Measurements from ENCODE around the gene TMEM52B.
"Not testable (repeated sequence)": the region's sequence is repeated elsewhere in the genome, so short reads cannot be mapped to it uniquely, and the experiment has no call there.

TMEM52B gene

DNA sequence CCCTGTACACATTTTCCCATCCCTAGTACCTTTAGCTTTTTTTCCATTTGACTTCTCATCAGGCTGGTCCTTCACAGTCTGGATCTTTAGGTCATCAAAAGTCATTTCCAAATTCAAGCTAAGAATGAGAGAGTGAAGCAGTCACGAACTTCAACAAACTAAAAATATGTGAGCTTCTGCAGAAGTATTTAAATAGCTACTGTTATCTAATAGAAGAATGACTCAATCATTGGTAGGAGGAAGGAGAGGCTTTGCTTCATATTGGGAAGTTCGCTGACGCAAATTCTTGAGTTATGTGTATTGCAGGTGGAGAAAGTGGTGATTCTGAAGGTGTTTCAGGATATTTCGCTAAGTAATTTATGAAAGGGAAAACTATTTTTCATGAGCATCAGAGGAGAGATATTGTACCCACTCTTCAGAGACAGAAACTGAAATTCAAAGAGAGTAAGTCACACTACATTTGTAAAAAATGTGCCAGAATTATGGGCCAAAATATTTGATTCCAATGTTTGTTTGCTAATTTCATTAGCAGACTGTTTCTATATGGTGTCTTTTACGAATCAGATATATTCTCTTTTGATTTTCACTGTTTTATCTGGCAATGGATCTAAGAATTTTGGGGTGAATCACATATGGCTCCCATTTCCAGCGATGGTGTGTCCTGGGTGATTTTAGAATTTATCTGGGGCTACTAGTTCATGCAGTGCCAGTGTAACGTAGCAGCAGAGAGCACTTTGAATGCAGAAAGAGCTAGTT, 6.7 kb upstream of the TMEM52B start, which contains the start of gene OLR1:
Gene OLR1, minus strand, starts transcription at position 160 of the 756 bp plus-strand sequence. Its CDS starts 55 bp downstream, at position 105.
- no peak for DNase-seq (ENCODE audit: low read depth)

DNA sequence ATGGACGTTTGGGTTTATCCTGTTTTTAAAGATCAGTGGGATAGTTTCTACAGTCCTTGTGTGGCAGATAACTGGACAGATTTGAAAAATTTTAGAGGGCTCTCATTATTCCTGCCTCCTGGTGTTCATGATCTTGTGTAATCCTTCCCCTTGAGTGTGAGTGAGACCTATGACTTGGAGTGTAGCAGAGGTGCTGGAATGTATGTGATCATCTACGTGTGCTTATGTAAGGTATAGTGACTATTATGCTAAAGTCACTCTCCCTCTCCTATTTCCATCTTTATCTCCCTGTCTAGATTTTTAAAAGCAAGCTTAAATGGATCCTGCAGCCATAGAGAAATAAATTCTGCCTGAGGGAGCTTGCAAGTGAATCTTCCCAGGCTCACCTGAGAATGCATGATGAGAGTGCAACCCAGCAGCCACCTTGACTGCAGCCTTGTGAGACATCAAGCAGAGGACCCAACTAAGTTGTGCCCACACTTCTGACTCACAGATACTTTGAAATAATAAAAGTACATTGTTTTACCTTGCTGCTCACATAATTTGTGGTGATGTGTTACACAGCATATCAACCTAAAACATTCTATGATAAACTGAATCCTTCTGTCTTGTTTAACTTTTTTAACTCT, 3.7 kb upstream of the TMEM52B start:
- no peak for DNase-seq (ENCODE audit: low read depth)

DNA sequence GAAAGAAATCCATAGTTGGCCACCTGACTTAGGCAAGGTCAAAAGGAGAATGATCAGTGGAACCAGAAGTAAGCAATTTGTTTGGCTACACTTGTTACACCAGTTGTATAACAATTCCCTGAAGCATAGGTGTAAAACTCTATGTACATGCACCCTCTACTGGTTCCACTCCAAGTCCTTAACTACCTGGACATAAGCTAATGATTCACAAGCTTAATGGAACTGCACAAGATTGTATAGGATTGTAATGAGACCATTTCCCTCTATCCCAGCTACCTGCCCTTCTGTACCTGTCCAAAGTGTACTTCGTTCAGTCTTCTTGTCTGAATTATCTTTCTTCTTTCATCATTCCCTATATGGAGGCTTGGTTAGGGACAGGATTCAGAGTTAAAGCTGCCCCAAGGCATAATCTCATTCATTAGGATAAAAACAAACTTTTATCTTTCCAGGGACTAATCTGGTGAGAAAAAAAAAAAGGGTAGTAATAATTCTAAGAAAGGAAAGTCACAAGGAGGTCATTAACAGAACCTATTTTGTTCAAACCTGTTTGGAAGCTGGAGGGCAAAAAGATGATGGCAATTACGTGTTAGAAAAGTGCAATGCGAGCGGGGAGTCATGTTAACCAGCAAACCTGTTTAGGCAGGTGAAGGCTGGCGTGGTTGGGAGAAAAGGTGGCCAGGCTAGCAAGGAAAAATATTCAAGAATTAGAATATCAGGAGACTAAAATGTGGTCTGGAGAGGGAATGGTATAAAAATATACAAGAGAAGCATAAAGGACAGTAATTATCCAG, 2.8 kb upstream of the TMEM52B start:
- no peak for DNase-seq (ENCODE audit: low read depth)

DNA sequence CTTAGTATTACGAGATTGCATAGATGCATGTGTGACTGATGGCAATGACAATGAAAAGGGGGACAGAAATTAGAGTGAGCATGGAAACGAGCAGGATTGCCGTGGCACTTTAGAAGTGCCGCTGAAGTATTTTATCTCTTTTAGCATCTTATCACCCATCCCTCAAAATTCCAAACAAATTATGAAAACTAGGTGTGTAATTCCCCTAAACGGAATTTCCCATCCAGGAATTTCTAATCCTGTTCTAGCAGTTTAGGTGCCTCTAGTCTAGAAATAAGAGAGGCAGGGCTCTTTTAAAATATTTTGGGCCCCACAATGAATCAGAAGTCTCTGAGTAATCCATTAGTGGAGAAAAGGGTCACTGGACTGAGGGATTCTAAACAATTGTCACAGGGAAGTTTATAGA, 947 bp downstream of the TMEM52B start:
- DNase-seq (ENCODE audit: low read depth): no peak

DNA sequence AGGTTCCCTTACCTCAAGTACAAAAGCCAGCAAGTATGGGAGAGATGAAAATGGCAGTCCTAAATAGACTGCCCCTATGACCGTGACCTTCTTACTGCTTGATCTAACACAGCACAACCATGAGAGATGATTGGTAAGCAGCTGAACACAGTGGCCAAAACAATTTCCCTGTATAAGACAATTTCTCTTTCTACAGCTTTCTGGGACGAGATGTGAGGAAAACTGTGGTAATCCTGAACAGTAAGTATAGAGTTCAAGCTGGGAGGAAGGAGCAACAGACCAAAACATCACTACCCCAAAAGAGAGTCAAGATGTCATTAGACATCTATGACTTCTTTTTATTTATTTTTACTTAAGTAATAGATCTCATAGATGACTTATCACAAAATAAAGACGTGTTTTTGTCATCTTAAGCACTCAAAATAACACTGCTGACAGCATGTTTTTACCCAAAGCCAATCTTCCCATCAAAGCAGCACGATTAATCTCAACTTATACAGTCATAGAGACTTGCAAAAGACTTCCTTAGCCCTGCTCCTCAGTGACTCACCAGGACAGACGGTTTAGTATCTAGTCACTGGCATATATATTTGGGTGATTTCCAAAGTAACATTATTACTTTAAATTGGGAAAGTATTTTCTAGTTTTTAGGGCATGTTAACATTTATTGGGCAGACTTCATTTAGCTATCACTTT, 3.7 kb downstream of the TMEM52B start:
- no peak for DNase-seq (ENCODE audit: low read depth)

DNA sequence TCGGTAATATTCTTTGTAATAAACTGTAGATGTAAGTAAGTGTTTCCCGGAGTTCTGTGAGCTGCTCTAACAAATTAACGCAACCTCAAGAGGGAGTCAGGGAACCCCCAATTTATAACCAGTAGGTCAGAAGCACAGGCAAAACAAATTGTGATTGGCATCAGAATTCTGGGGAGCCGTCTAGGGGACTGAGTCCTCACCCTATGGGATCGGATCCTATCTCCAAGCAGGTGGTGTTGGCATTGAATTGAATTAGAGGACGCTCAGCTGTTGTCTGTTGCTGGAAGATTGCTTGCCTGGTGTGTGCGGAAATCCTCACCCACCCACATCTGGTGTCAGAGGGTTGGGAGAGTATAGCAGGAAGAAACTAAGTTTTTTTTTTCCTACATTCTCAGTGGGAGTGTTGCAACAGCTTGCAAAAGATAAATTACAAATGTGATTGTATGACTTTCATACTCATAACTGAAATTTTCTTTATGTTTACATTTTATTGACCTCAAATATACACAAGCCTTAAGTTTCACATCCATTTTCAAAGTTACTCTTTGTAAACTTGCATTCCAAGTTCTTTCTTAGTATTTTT, 5.5 kb downstream of the TMEM52B start:
- no peak for DNase-seq (ENCODE audit: low read depth)

DNA sequence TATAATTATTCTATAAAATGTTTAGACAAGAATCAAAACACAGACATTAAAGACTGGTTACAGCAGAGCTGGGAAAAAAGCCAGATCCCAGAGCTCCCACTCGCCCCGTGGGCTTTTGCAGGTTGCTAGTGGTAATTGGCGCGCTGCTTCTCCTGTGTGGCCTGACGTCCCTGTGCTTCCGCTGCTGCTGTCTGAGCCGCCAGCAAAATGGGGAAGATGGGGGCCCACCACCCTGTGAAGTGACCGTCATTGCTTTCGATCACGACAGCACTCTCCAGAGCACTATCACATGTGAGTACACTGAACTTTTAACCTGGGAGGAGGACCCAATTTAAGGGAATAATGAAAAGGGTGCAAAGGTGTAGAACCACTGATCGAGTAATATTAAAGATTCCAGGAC, 7.5 kb downstream of the TMEM52B start:
- no peak for DNase-seq (ENCODE audit: low read depth)

DNA sequence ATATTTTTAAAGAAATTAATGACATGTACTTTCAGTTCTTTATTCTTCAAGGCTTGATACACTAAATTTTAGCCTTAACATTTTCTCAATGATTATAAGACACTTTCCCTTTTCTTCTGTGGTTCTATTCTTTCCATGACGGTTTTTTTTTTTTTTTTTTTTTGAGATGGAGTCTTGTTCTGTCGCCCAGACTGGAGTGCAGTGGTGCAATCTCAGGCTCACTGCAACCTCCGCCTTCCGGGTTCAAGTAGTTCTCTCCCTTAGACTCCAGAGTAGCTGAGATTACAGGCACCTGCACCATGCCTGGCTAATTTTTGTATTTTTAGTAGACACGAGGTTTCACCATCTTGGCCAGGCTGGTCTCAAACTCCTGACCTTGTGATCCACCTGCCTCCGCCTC, 8.1 kb downstream of the TMEM52B start:
- not testable (repeated sequence) for DNase-seq (ENCODE audit: low read depth)

DNA sequence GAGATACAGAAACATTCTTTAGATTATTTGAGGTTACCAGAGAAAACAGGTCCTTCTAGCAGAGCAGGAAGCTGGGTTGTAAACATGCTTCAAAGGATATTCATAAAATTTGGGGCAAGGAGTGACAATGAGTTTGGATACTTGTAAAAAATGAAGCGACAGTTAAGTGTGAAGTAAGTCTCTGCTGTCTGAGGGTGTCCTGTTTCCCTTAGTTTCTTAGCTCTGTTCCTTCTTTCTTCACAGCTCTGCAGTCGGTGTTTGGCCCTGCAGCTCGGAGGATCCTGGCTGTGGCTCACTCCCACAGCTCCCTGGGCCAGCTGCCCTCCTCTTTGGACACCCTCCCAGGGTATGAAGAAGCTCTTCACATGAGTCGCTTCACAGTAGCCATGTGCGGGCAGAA, 10.8 kb downstream of the TMEM52B start:
- no peak for DNase-seq (ENCODE audit: low read depth)

DNA sequence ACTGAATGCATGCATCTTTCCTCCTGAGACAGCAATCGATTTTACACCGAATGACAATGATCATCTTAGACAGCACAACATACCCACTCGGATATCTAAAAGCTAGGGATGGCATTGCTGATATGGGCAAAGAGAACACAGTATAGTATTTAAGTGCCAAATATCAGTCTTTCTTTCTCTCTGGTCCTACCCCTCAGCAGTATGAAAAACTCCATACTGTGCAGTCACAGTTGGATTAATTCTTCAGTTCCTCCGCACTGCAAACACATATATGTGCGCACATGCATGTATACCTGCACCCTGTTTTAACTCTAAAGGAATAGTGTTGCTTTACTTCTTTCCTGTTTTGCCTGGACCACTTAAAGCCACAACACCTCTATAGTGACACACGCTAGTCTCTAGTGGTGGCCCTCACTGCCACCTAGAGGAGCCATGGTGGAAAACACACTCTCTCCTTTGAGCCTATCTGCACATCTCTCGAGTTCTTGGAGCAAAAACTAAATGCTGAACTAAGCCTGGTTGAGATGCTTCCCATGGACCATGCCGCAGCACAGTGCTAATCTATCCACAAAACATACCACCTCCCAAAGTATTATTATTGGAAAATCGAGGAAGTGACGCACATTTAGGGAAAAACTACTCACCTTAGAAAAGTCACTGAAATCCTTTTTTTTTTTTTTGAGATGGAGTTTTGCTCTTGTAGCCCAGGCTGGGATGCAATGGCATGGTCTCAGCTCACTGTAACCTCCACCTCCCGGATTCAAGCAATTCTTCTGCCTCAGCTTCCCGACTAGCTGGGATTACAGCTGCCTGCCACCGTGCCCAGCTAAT, 11.9 kb downstream of the TMEM52B start:
- DNase-seq (ENCODE audit: low read depth): peak; percentile 3

DNA sequence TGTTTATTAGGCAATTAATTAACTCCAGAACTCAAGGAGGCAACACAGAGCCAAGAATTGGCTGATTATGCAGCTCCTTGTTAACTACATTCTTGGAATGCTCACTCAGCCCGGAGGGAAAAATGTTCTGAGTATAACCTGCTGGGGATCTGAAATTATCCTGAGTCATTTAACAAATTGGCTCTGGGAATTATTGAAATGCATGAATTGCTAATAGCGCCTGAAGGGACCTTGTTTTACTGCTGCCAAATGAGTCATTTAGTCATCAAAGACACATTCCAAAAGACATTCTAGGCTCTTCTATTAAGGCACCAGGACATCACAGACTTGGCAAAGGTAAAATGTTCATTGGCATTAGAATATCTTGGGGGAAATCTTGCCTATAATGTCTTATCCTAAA, 13.0 kb downstream of the TMEM52B start:
- DNase-seq (ENCODE audit: low read depth): no peak

DNA sequence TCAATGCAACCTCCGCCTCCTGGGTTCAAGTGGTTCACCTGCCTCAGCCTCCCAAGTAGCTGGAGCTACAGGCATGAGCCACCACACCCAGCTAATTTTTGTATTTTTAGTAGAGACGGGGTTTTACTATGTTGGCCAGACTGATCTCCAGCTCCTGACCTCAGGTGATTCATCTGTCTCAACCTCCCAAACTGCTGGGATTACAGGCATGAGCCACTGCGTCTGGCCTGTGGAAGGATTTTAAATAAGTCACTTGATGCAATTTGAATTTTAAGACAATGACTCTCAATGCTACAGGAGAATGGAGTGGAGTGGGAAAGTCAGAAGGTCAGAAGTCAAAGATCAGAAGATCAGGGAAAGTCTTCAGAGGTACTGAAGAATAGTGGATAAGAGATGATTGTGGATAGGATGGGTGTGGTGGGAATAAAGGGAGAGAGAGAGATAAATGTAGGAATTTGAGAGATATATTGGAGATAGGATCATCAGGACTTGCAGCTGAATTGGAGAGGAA, 15.4 kb downstream of the TMEM52B start:
- no peak for DNase-seq (ENCODE audit: low read depth)

DNA sequence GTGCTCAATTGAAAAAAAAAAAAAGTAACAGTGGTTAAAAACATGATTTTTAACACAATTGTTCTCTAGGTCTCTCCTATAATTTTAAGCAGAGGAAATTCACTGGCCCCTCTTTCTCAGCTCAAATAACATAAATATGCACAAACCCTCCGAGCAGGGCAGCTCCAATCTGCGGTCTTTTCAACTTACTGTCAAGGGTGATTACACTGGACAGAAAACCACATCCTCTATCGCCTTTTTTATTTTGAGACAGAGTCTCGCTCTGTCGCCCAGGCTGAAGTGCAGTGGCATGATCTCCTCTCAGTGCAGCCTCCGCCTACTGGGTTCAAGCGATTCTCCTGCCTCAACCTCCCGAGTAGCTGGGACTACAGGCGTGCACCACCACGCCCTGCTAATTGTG, 17.4 kb downstream of the TMEM52B start:
- DNase-seq (ENCODE audit: low read depth): no peak

DNA sequence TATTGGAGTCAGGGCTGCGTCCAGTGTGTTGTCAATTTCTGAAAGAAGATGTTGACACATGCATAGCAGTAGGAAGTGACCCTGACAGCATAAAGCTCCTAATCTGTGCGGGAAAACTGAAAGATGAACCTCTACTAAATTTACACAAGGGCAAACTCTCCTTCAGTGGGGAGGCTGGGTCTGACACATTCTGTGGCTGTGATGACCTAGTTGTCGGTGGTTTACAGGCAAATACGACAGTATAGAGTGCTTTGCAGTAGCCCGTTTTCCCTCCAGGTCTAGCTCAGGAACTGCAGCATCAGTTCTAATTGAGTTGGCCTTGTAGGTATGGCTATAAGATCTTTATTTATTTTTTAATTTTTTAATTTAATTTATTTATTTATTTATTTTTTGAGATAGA, 19.0 kb downstream of the TMEM52B start:
- no peak for DNase-seq (ENCODE audit: low read depth)

DNA sequence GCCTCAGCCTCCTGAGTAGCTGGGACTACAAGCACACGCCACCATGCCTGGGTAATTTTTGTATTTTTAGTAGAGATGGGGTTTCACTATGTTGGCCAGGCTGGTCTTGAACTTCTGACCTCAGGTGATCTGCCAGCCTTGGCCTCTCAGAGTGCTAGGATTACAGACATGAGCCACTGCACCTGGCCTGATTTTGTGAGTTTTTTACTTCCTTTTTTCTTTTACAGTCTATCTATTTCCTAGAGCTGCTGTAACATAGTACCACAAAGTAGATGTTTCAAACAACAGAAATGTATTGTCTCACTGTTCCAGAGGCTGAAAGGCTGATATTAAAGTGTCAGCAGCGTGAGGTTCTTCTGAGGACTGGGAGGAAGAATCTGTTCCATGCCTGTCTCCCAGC, 25.7 kb downstream of the TMEM52B start:
- DNase-seq (ENCODE audit: low read depth): not testable (repeated sequence)

DNA sequence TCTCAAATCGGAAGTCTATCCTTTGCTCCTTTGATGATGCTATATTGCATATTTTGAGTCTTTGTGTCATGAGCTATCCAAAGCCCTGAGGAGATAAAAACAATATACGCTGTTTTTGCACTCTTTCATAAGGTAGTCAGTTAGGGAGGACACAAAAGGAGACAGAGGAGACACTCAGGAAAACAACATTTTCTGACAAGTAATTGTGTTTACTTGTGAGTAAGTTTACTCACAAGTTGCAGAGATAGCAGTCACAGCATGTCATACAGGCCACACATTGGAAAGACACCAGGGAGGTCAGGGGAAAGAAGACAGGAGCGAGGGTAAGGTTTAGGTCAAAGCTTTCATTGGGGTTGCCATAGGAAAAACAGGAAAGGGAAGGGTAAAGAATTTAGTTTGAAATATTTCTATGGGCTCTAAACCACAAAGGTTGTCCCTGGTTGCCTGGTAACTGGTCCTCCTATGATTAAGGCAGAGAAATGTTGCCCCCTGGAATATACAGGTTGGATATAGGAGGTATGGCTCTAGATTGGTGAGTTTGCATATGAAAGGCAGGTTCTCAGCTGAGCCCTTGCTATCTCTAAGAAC, 26.5 kb downstream of the TMEM52B start:
- DNase-seq (ENCODE audit: low read depth): no peak

DNA sequence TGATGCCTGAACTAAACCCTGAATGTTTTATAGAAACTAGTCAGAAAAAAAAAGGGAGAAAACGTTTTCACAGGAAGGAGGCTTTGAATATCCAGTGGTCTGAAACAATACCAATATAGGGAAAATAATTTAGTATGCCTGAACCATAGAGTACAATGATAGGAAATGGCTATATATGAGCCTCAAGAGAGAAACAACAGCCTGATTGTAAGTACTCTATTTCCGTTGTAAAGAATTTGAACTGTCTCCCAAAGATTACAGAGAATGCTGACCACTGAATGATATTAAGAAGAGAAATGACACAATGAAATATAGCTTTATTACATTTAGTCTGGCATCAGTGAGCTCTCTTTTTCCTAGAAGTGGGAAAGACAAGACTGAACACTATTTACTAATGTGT, 28.3 kb downstream of the TMEM52B start:
- DNase-seq (ENCODE audit: low read depth): no peak

DNA sequence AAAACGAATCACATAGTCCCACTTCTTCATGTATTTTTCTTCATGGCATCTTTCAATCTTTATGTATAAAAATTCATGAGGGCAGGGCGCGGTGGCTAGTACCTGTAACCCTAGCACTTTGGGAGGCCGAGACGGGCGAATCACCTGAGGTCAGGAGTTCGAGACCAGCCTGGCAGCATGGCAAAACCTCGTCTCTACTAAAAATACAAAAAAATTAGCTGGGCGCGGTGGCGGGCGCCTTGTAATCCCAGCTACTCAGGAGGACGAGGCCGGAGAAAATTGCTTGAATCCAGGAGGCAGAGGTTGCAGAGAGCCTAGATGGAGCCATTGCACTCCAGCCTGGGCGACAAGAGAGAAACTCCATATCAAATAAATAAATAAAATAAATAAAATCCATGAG, 31.4 kb downstream of the TMEM52B start:
- DNase-seq (ENCODE audit: low read depth): no peak

DNA sequence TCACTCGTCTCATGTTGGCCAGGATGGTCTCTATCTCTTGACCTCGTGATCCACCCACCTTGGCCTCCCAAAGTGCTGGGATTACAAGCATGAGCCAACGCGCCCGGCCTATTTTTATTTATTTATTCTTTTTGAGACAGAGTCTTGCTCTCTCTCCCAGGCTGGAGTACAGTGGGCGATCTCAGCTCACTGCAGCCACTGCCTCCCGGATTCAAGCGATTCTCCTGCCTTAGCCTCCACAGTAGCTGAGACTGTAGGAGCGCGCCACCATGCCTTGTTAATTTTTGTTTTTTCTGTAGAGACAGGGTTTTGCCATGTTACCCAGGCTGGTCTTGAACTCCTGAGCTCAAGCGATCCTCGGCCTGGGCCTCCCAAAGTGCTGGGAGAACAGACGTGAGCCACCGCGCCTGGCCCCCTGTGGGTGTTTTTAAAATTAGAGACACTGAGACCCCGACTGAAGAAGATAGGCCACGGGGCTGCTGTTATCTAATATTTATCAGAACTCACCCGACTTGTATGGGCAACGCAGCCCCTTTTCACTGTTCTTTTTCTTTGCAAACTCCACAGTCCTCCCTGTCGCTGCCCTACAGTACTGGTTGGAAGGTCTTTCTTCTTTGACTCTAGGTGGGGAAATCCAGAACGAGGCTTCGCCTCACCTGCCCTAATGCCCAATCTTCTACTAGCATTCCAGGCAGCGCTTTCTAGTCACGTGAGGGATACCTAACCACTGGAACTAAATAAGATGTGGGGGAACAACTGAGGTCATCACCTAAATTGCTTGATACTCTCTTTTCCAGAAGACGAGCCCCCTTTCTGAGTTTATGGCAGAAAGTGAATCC, 32.5 kb downstream of the TMEM52B start:
- no peak for DNase-seq (ENCODE audit: low read depth)
